ENCODE measurements around the gene IGFL2. TPM values are rescaled to one million over a fixed set of nuclear protein-coding genes. Genes with fewer than 3 reads are reported as not detected.

Gene IGFL2
- total and polyA plus RNA-seq, 10 of the 15 experiments (the other 5 are each of a cell fraction or from before 2014, with no cell fraction given), result 0.19 TPM; not detected in 9

GRCh38 chr19:46198756-46199155 lies 50.7 kb downstream of the IGFL2 start:
- BruUV-seq (replicated peaks), result no TSS peak
- intact Hi-C loops (cut with micrococcal nuclease; ENCODE audit: unreplicated experiment), result no loop called here
- Histone ChIP-seq H3K9me3 (replicated peaks; ENCODE audit: control insufficient read depth, insufficient read depth, low read length) (no peaks in the 10 kb centered on the region), H3K27ac (ENCODE audit: control insufficient read depth, insufficient read depth) (no peak overlapping the region), H3K36me3 (ENCODE audit: control insufficient read depth in 2 of 2, insufficient read depth in 2 of 2, low read length in 1 of 2) (no peaks in the 10 kb centered on the region), H3K79me2 (ENCODE audit: control insufficient read depth, insufficient read depth, low read length) (no peaks in the 10 kb centered on the region), H3K4me3 (no peak overlapping the region), H3K4me2 (ENCODE audit: control insufficient read depth, insufficient read depth) (no peak overlapping the region), H3K9ac (ENCODE audit: control insufficient read depth, insufficient read depth, low read length) (no peak overlapping the region), H3K4me1 (ENCODE audit: control insufficient read depth, insufficient read depth, low read length) (no peaks in the 10 kb centered on the region), H4K20me1 (ENCODE audit: control insufficient read depth, insufficient read depth) (no peaks in the 10 kb centered on the region), H3K27me3 (replicated peaks in 1 of 2; ENCODE audit: control insufficient read depth in 2 of 2, insufficient read depth in 2 of 2, low read length in 1 of 2) (peaks cover 0 to 2% of the 10 kb centered on the region in 2 experiments; a peak in 2 of 4 replicates), H2AFZ (ENCODE audit: control insufficient read depth, low read depth, low read length) (no peak overlapping the region)
- WGBS (ENCODE audit: insufficient coverage, insufficient replicate concordance, low lambda C conversion rate, missing lambda C conversion rate), result 18% methylated on average over 3 of the region's 3 CpGs
- ATAC-seq (no peak), FAIRE-seq (no peak), DNase-seq (ENCODE audit: low read depth, low spot score) (no peak)
- RAD21 ChIA-PET (ENCODE audit: unreplicated experiment), result no interaction called here
- TF ChIP-seq POLR2A (IDR thresholded peaks at IDR 0.05; ENCODE audit: low read depth, low read length) (no peak), KAT2A (conservative IDR thresholded peaks at IDR 0.05; ENCODE audit: control insufficient read depth, low read depth, low read length) (no peak), EED (IDR thresholded peaks at IDR 0.05; ENCODE audit: low read depth) (no peak), ZBED1 (IDR thresholded peaks at IDR 0.05; ENCODE audit: borderline replicate concordance) (no peak), MYB (IDR thresholded peaks at IDR 0.05; ENCODE audit: borderline replicate concordance, low read depth, low read length) (no peak), NR2C2 (IDR thresholded peaks at IDR 0.05; ENCODE audit: borderline replicate concordance, control insufficient read depth, insufficient read length, low read depth) (no peak), YBX1 (IDR thresholded peaks at IDR 0.05) (no peak), RB1 (IDR thresholded peaks at IDR 0.05; ENCODE audit: borderline replicate concordance) (no peak), LARP7 (IDR thresholded peaks at IDR 0.05) (no peak), SKIL (IDR thresholded peaks at IDR 0.05; ENCODE audit: low read depth, poor library complexity, severe bottlenecking) (no peak), SMC3 (IDR thresholded peaks at IDR 0.05; ENCODE audit: borderline replicate concordance, low read length) (no peak), BHLHE40 (IDR thresholded peaks at IDR 0.05; ENCODE audit: borderline replicate concordance in 1 of 2, low read depth in 2 of 2, low read length in 1 of 2) (no peak), CHD2 (IDR thresholded peaks at IDR 0.05; ENCODE audit: borderline replicate concordance, low read depth, low read length) (no peak), SIN3A (IDR thresholded peaks at IDR 0.05; ENCODE audit: low read depth, low read length) (no peak), BCL11A (IDR thresholded peaks at IDR 0.05; ENCODE audit: low read depth, low read length) (no peak), GABPA (IDR thresholded peaks at IDR 0.05; ENCODE audit: low read depth) (no peak), RUNX3 (IDR thresholded peaks at IDR 0.05; ENCODE audit: low read length) (no peak), ETV6 (conservative IDR thresholded peaks at IDR 0.05 in 1 of 2, IDR thresholded peaks at IDR 0.05 in 1 of 2; ENCODE audit: borderline replicate concordance in 1 of 2, low read depth in 1 of 2) (no peak), ATF7 (IDR thresholded peaks at IDR 0.05; ENCODE audit: low read depth) (no peak)
- CTCF ChIA-PET, result no interaction called here
- POLR2A ChIA-PET, result no interaction called here
- in situ Hi-C loops (cut with MboI), result no loop called here
- SMC1A ChIA-PET (ENCODE audit: uncharacterized antibody, unreplicated experiment), result no interaction called here
